Activated CD4-positive, alpha-beta T cell treated with anti-CD3 and anti-CD28 coated beads, Interleukin-2, amount 10 ng/mL, durations not matched to agents 24 days and 14 days (primary cell): Measurements from ENCODE around the gene GCKR. TPM values are rescaled to one million over a fixed set of nuclear protein-coding genes. Genes with fewer than 3 reads are reported as not detected.

Source experiments
- DNase-seq: peaks from one replicate; pipeline ENCODE4 v3.0.0; 2022
- H3K27ac Mint-ChIP-seq: one replicate; pipeline ENCODE4 v1.8.0; 2022; ENCODE audit warnings: mild to moderate bottlenecking, mixed read lengths
- H3K27me3 Mint-ChIP-seq: one replicate; pipeline ENCODE4 v1.8.0; 2022; ENCODE audit warnings: mixed read lengths
- H3K36me3 Mint-ChIP-seq: one replicate; pipeline ENCODE4 v1.8.0; 2022; ENCODE audit warnings: low read depth, mild to moderate bottlenecking, mixed read lengths
- H3K4me1 Mint-ChIP-seq: one replicate; pipeline ENCODE4 v1.8.0; 2021; ENCODE audit warnings: mixed read lengths
- H3K4me3 Mint-ChIP-seq: one replicate; pipeline ENCODE4 v1.8.0; 2022; ENCODE audit warnings: mild to moderate bottlenecking, moderate library complexity, mixed read lengths
- H3K9me3 Mint-ChIP-seq: one replicate; pipeline ENCODE4 v1.8.0; 2021; ENCODE audit warnings: mixed read lengths
- intact Hi-C: fragments of 100-400 bp; cut with micrococcal nuclease; formaldehyde crosslinking; loops from one replicate; pipeline ENCODE4 v1.15.1; 2023
- total RNA-seq: library from RNA; stranded (reverse); gene quantifications from 2 replicates; pipeline ENCODE4 v1.2.3, GENCODE V29; 2022

GCKR gene
- total RNA-seq, 1 donor from 2014 or later, result not detected

DNA sequence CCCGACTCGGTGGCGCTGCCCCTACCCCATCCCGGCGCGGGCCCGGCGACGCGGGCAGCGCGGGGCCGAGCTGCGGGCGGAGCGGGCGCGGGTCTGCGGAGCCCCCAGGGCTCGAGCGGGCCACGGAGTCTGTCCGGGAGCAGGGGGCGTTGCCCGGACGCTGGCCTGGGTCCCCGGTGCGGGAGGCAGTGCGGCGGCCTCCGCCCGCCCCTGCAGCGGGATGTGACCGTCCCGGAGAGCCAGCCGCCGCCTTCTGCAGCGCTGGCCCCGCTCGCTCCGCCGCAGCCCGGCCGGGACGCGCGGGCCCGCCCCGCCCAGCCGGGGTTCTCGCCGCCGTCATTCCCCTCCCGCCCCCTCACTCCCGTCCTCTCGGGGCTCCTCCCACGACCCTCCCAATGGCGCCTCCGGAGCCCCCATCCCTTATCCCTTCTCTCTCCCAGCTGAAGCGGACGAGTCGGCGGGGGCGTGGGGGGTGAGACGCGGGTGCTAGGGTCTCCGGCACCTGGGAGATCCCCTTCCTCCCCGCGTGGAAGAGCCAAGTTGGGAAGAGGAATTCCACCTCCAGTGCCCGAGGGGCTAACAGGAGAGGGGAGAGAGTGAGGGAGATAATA is 1.6 kb upstream of the GCKR start, which contains the start of gene FNDC4:
Gene FNDC4 (minus strand): TSS at position 257 of the 611 bp plus-strand sequence. CDS start 521 bp downstream, outside the sequence.
- Mint-ChIP-seq H3K9me3 (no peaks in the 10 kb centered on the region), H3K4me3 (peak within 1 kb of the TSS; percentile 81), H3K36me3 (no peaks in the 10 kb centered on the region), H3K4me1 (peaks cover 12% of the 10 kb centered on the region), H3K27me3 (peaks cover 56% of the 10 kb centered on the region), H3K27ac (no peak within 1 kb of the TSS)
- DNase-seq, result peak; percentile 79
- intact Hi-C loops, result loop anchor here (10.0 kb wide), 1 partner anchor 170 kb away; the partner anchor contains the start of genes SLC4A1AP and SUPT7L

DNA sequence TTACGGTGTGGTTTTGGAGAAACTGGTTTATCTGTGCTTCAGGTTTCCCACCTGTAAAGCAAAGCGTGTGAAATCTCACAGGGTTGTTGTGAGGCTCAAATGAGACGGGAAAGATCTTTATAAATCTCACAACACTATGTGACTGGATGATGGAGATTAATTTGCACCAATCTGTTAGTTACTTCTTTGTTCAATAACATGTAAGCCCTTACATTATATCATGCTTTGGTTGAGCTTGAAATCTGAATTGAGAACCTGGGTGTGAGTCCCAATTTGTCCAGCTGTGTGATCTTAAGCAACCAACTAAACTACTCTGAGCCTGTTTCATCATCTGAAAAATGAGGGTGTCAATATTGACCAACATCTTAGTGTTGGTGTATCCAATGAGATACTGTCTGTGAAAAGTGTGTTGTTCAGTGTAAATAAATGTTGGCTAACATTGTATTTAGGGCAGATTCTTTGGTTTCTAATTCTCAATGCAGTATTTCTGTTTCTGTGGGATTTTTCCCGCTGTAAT is 741 bp upstream of the GCKR start:
- intact Hi-C loops, result loop anchor here (10.0 kb wide), 1 partner anchor 169 kb away; the partner anchor contains the start of genes SLC4A1AP and SUPT7L
- Mint-ChIP-seq H3K36me3 (no peaks in the 10 kb centered on the region), H3K27ac (no peak overlapping the region), H3K4me1 (peaks cover 7% of the 10 kb centered on the region), H3K27me3 (peaks cover 57% of the 10 kb centered on the region), H3K4me3 (peak overlapping the region; percentile 81), H3K9me3 (no peaks in the 10 kb centered on the region)
- DNase-seq, result no peak

DNA sequence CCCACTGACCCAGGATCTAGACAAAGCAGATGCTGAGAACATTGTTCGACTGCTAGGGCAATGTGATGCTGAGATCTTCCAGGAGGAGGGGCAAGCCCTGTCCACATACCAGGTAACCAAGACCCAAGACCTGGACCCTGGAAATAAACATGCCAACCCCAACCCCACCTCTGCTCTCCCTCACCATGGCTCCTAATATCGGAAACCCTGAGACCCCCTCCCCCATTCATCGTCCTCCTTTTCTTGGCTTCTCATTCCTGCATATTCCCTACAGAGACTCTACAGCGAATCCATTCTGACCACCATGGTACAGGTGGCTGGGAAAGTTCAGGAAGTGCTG is 619 bp downstream of the GCKR start:
- Mint-ChIP-seq H3K9me3 (no peaks in the 10 kb centered on the region), H3K4me1 (peaks cover 6% of the 10 kb centered on the region), H3K4me3 (no peak overlapping the region), H3K27me3 (peaks cover 62% of the 10 kb centered on the region), H3K27ac (no peak overlapping the region), H3K36me3 (no peaks in the 10 kb centered on the region)
- no peak for DNase-seq
- intact Hi-C loops, result loop anchor here (10.0 kb wide), 1 partner anchor 168 kb away; the partner anchor contains the start of genes SLC4A1AP and SUPT7L

DNA sequence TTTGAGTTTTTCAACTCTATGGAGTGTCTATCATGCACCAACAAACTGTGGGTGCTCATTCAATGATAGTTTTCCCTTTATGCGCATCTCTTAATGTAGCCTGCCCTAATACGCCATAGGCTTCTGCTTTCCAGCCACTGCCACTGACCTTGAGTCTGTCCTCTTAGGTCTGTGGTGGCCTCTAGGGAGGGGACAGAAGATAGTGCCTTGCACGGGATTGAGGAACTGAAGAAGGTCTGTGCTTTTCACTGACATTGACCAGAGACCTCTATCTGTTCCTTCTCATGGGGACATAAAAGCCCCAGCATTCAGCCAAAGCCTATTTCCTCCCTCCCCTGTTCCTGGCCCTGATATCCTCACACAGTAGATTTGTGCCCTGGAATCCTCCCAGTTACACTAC is 2.3 kb downstream of the GCKR start:
- peaks cover 54% of the 10 kb centered on the region for H3K27me3 Mint-ChIP-seq
- H3K9me3 Mint-ChIP-seq, result no peaks in the 10 kb centered on the region
- no peaks in the 10 kb centered on the region for H3K36me3 Mint-ChIP-seq
- intact Hi-C loops, result loop anchor here (10.0 kb wide), 1 partner anchor 166 kb away; the partner anchor contains the start of genes SLC4A1AP and SUPT7L
- H3K4me1 Mint-ChIP-seq, result peaks cover 6% of the 10 kb centered on the region
- no peak for DNase-seq
- no peak overlapping the region for H3K27ac Mint-ChIP-seq
- H3K4me3 Mint-ChIP-seq, result no peak overlapping the region

DNA sequence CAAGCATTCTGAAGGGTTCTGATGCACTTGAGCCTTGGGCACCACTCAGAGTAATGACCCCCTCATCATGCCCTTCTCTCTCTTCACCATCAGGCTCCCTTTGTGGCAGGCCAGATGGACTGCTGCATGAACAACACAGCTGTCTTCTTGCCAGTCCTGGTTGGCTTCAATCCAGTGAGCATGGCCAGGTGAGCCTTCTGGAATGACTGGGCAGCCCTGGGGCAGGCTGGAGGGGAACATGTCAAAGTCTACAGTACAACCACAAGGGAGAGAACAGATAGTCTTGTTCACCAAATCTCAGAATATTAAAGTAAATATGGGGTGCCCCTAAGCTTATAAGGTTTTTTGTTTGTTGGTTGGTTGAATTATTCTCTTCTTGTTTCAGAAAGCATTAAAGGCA is 4.4 kb downstream of the GCKR start:
- Mint-ChIP-seq H3K27me3 (peaks cover 41% of the 10 kb centered on the region), H3K4me1 (no peaks in the 10 kb centered on the region), H3K27ac (no peak overlapping the region), H3K4me3 (no peak overlapping the region), H3K9me3 (no peaks in the 10 kb centered on the region), H3K36me3 (no peaks in the 10 kb centered on the region)
- DNase-seq, result no peak
- intact Hi-C loops, result no loop called here

DNA sequence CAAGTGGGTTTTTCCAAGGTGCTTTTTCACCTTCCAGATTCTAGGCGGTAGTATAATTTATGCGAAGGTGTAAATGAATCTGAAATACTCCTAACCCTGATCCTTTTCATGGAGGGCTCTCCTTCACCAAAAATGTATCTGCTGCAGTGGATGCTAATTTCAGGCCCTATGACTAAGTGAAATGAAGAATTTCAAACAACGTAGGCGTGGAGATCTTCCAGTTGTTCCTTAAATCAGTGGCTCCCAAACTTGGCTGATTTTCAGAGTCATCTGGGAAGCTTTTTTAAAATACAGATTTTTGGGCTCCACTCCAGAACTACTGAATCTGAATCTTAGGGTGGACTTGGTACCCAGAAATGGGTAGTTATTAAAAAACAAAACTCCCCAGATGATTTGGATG is 5.5 kb downstream of the GCKR start:
- intact Hi-C loops, result no loop called here
- Mint-ChIP-seq H3K9me3 (no peaks in the 10 kb centered on the region), H3K4me1 (no peaks in the 10 kb centered on the region), H3K36me3 (no peaks in the 10 kb centered on the region), H3K27me3 (peaks cover 30% of the 10 kb centered on the region), H3K27ac (no peak overlapping the region), H3K4me3 (no peak overlapping the region)
- no peak for DNase-seq

DNA sequence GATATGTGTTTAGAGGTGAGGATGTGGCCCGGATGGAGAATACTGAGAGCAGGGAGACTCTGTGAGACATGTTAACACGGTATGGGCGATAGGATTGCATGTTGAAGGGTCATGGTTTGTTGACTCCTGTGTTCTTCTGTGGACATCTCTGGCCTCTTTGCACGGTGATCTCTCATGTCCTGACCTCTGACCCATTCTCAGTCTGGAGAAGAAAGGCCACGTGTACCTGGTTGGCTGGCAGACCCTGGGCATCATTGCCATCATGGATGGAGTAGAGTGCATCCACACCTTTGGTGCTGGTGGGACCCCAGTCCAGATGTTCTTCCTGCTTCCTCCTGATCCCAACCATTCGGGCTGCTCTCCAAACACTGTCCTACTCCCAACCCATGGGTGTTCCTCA is 9.9 kb downstream of the GCKR start:
- H3K27me3 Mint-ChIP-seq, result peaks cover 12% of the 10 kb centered on the region
- no peaks in the 10 kb centered on the region for H3K36me3 Mint-ChIP-seq
- intact Hi-C loops, result no loop called here

DNA sequence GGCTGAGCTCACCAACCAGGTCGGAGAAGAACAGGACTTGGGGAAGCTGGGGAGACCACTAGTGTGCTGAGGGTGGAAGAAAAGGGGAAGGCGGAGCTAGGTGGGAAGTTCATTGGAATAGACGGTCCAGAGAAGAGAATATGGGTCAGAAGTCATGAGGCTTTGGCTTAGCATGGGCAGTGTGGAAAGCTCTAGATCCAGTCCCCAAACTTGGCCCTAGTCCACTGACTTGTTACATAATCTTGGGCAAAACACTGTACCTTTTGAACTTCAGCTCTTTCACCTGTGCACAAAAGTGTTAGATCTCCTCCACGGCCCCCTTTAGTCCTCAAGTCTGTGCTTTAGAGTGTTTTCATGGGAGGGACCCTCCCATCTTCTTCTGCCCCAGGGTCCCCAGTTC is 10.7 kb downstream of the GCKR start:
- no peak overlapping the region for H3K4me3 Mint-ChIP-seq
- H3K4me1 Mint-ChIP-seq, result no peaks in the 10 kb centered on the region
- no peaks in the 10 kb centered on the region for H3K36me3 Mint-ChIP-seq
- no peak overlapping the region for H3K27ac Mint-ChIP-seq
- peaks cover 11% of the 10 kb centered on the region for H3K27me3 Mint-ChIP-seq
- intact Hi-C loops, result no loop called here
- DNase-seq, result no peak
- no peaks in the 10 kb centered on the region for H3K9me3 Mint-ChIP-seq

More for the DNA sequence above, 9.9 kb downstream of the GCKR start:
- Mint-ChIP-seq H3K4me3 (no peak overlapping the region), H3K9me3 (no peaks in the 10 kb centered on the region), H3K4me1 (no peaks in the 10 kb centered on the region), H3K27ac (no peak overlapping the region)
- DNase-seq, result no peak

DNA sequence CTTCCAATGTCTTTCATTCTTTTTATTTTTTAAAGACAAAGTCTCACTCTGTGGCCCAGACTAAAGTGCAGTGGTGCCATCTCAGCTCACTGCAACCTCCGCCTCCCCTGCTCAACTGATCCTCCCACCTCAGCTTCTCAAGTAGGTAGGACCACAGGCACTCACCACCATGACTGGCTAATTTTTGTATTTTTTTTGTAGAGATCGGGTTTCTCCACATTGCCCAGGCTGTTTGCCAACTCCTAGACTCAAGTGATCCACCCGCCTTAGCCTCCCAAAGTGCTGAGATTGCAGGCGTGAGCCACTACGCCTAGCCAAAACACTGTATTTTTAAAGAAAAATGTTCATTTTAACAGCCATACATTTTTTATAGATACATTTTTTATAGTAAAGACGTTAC is 12.7 kb downstream of the GCKR start:
- H3K9me3 Mint-ChIP-seq, result no peaks in the 10 kb centered on the region

DNA sequence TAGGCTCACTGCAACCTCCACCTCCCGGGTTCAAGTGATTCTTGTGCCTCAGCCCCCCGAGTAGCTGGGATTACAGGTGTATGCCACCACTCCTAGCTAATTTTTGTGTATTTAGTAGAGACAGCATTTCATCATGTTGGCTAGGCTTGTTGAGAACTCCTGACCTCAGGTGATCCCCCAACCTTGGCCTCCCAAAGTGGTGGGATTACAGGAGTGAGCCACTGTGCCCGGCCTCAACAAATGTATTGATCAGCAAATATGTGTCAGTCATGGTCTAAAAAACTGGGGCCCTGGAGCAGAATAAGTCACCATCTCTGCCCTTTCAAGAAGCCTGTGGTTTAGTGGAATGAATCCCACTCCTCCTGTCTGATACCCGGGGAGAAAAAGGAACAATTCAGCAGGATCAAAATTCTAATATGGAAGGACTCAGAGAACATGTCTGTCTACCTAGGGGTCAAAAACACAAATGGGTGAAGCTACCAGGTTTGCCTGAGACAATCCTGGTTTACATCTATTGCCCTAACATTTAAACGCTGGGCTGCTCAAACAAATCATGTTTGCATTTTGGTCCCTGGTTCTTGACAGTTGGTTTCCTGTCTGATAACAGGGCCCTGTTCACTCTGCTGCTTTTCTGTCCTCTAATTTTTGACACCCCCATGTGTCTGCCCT is 21.6 kb downstream of the GCKR start:
- DNase-seq, result no peak
- H3K36me3 Mint-ChIP-seq, result no peaks in the 10 kb centered on the region
- intact Hi-C loops, result no loop called here
- no peak overlapping the region for H3K4me3 Mint-ChIP-seq
- H3K4me1 Mint-ChIP-seq, result no peaks in the 10 kb centered on the region
- H3K27ac Mint-ChIP-seq, result no peak overlapping the region
- H3K9me3 Mint-ChIP-seq, result no peaks in the 10 kb centered on the region
- H3K27me3 Mint-ChIP-seq, result peaks cover 5% of the 10 kb centered on the region

More for the DNA sequence above, 12.7 kb downstream of the GCKR start:
- Mint-ChIP-seq H3K27ac (no peak overlapping the region), H3K36me3 (no peaks in the 10 kb centered on the region), H3K4me3 (no peak overlapping the region), H3K27me3 (peaks cover 12% of the 10 kb centered on the region), H3K4me1 (no peaks in the 10 kb centered on the region)
- intact Hi-C loops, result no loop called here
- DNase-seq, result no peak

DNA sequence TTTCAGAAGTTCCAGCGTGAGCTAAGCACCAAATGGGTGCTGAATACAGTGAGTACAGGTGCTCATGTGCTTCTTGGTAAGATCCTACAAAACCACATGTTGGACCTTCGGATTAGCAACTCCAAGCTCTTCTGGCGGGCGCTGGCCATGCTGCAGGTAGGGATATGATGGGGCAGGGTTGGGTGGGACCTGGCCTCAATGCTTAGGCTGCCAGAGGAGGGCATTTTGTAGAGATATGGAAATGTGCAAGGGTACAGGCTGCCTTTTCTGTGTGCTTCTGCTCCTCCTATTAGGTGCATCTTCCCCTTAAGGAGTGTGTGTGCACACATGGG is 22.1 kb downstream of the GCKR start:
- H3K9me3 Mint-ChIP-seq, result no peaks in the 10 kb centered on the region
- H3K36me3 Mint-ChIP-seq, result no peaks in the 10 kb centered on the region
- H3K4me1 Mint-ChIP-seq, result no peaks in the 10 kb centered on the region
- H3K27ac Mint-ChIP-seq, result no peak overlapping the region
- intact Hi-C loops, result no loop called here
- no peak overlapping the region for H3K4me3 Mint-ChIP-seq
- peaks cover 5% of the 10 kb centered on the region for H3K27me3 Mint-ChIP-seq
- no peak for DNase-seq

DNA sequence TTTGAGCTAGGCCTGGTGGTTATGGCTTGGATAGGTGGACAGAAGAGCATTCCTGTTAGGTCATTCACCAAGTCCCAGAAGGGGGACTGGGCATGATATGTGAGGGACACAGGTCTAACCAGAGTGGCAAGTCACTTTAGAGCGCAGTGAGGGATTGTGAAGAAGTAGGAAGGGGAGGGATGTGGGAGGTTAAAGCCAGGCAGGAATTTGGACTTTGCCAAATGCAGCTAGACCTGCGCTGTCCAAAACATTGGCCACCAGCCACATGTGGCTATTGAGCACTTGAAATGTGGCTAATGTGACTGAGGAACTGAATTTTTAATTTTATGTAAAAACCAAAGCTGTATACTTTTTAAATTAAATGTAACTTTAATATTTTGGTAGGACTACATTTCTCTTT is 23.7 kb downstream of the GCKR start:
- Mint-ChIP-seq H3K9me3 (no peaks in the 10 kb centered on the region), H3K4me3 (no peak overlapping the region), H3K4me1 (no peaks in the 10 kb centered on the region), H3K27me3 (peaks cover 6% of the 10 kb centered on the region), H3K36me3 (no peaks in the 10 kb centered on the region), H3K27ac (no peak overlapping the region)
- intact Hi-C loops, result no loop called here
- DNase-seq, result no peak

DNA sequence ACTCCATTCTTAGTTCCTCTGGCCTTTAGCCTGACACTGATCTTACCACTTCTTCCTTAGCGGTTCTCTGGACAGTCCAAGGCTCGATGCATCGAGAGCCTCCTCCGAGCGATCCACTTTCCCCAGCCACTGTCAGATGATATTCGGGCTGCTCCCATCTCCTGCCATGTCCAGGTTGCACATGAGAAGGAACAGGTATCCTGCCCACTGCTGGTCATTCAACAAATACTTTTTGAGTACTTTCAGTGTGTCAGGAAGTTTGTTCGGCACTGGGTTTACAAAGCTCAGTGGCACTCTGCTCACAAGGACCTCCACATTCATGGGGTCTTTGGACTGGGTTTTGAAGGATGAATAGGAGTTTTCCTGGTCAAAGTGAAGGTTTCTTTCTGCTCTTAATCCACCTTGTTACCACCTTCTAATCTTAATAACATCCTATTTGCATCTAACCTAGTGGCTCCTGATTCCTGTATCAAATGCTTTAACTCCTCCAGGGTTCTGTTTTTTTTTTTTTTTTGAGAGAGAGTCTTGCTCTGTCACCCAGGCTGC is 25.8 kb downstream of the GCKR start:
- no peak overlapping the region for H3K27ac Mint-ChIP-seq
- peaks cover 2% of the 10 kb centered on the region for H3K4me1 Mint-ChIP-seq
- intact Hi-C loops, result no loop called here
- peaks cover 14% of the 10 kb centered on the region for H3K27me3 Mint-ChIP-seq
- no peaks in the 10 kb centered on the region for H3K36me3 Mint-ChIP-seq
- no peak overlapping the region for H3K4me3 Mint-ChIP-seq
- no peak for DNase-seq
- no peaks in the 10 kb centered on the region for H3K9me3 Mint-ChIP-seq

DNA sequence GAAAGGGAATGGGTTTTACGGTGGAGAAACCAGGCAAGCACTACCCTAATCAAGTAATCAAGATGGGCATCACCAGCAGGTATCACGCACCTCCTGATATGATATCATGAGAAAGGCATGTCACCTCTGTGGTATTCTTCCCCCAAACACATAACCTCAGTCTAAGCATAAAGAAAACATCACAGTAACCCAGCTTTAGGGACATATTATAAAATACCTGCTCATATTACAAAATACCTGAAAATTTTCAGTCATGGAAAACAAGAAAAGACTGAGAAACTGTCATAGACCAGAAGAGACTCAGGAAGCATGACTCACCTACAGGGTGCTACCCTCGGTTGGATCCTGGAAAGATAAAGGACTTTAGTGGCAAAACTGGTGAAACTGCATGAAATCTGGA is 30.5 kb downstream of the GCKR start:
- Mint-ChIP-seq H3K4me1 (peaks cover 2% of the 10 kb centered on the region), H3K9me3 (no peaks in the 10 kb centered on the region), H3K27ac (no peak overlapping the region), H3K36me3 (no peaks in the 10 kb centered on the region), H3K4me3 (no peak overlapping the region), H3K27me3 (peaks cover 24% of the 10 kb centered on the region)
- DNase-seq, result no peak
- intact Hi-C loops, result no loop called here
